Forelimb muscle (tissue), 1 donor: Measurements from ENCODE around the gene ATAD3C. TPM values are rescaled to one million over a fixed set of nuclear protein-coding genes. Genes with fewer than 3 reads are reported as not detected.
"Not testable (repeated sequence)": the region's sequence is repeated elsewhere in the genome, so short reads cannot be mapped to it uniquely, and the experiment has no call there.

Experiments
- DNase-seq: peaks from one replicate; pipeline ENCODE4 v3.0.0-alpha.2; 2013; ENCODE audit warnings: low read depth
- polyA plus RNA-seq: library from polyadenylated mRNA; unstranded; fragments of 120-200 nt; gene quantifications from one replicate; pipeline ENCODE4 v1.2.1, GENCODE V29; 2013; ENCODE audit not compliant: insufficient read length

The ATAD3C gene
- polyA plus RNA-seq, 1 donor, result 0.30 TPM

DNA sequence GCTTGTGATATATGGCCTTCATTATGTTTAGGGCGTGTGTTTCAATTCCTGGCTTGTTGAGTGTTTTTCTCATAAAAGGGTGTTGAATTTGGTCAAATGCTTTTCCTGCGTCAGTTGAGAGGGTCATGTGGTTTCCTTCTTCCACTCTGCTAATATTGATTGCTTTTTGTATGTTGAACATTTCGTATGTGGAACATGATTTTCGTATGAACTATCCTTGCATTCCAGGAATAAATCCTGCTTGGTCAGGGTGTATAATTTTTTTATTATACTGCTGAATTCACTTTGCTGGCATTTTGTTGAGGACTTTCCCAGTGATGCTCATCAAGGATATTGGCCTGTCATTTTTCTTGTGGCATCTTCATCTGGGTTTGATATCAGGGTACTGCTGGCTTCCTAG, 57.8 kb downstream of the ATAD3C start:
- no peak for DNase-seq

- not testable (repeated sequence) for DNase-seq
Observed at GRCh38 chr1:1508775-1509464, 59.4 kb downstream of the ATAD3C start.

DNA sequence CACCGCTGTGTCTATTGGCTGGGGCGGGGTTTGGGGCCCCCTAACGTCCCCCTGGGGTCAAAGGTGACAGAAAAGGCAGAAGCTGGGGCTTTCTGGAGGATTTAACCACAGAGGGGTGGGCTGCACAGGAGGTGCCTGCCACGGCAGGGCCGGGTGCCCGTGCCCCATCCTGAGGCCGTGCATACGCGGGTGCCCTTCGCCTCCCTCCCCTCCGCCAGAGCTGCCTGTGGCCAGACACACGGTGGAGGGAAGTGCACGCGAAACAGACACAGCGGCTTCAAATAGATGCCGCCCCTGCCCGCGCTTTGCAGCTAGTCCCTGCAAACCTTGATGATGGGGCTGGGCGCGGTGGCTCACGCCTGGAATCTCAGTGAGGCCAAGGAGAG, 60.0 kb downstream of the ATAD3C start:
- not testable (repeated sequence) for DNase-seq

GRCh38 chr1:1510912-1511532, 61.5 kb downstream of the ATAD3C start:
- DNase-seq, result no peak

DNA sequence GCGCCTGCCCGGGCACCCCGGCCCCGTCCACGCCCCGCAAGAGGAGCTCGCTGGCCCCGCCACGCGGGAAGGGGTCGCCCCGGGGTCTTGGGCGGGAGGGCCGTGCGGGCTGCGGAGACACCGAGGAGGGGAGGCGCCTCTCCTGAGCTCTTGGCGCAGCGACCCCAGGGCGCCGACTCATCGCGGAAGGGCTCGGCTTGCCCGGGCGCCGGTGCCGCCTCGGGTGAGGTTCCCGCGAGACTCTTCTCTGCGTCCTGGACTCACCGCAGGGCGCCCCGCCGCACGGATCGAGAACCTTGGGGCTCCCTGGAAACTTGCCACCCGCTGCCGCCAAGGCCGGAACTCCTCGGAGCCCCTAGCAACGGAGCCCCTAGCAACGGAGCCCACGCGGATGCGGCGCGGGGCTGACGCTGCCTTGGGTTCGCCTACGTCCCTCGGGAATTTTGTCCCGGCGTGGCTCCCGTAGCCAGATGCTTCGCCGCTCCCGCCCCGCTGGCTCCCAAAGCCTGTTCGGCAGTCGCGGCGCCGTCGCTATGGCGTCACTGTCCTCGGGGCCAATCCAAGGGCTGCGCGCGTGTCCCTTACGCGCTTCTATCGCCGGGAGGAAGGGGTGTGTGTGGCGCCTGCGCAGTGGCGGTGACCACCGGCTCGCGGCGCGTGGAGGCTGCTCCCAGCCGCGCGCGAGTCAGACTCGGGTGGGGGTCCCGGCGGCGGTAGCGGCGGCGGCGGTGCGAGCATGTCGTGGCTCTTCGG, 62.2 kb downstream of the ATAD3C start, which contains the start of gene ATAD3A:
TSS of gene ATAD3A (plus strand) at position 630 of the 753 bp plus-strand sequence. CDS start at position 737, 107 bp downstream.
- peak; percentile 91 for DNase-seq

DNA sequence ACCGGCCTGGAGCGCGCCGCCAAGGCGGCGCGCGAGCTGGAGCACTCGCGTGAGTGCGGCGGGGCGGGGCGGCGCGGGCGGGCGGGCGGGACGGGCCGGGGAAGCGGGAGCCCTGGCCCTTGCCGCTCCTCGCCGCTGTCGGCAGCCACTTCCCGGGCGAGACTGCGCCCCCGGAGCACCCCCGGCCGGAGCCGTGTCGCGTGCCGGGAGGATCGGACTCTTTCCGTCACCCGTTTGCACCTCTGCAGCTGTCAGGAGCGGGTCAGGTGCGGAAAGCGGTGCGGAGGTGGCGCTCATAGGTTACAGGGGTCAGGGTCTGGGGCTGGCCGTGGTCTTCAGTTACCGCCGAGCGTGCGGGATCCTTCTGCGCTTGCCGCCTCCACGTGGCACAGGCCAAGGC, 62.9 kb downstream of the ATAD3C start:
- DNase-seq, result not testable (repeated sequence)

DNA sequence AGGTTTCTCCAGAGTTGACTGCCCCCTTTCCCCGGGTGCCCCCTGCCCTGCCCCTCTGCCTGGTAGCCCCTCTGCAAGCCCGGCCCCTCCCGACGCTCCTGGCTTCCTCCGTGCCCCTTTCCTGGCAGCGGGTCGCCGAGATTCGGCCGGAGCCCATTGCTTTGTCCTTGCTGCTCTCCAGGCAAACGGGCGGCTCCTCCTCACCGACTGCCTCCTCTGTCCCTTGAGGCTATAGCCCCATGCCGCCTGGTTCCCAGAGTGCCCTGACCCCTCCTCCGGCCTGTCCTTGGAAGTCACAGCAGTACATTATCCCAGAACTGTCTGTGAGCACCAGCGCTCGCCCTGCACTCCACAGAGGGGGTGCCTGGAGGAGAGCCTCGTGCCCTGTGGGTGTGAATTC, 64.2 kb downstream of the ATAD3C start:
- DNase-seq, result not testable (repeated sequence)

- not testable (repeated sequence) for DNase-seq
Observed at GRCh38 chr1:1514376-1514775, 64.9 kb downstream of the ATAD3C start.

DNA sequence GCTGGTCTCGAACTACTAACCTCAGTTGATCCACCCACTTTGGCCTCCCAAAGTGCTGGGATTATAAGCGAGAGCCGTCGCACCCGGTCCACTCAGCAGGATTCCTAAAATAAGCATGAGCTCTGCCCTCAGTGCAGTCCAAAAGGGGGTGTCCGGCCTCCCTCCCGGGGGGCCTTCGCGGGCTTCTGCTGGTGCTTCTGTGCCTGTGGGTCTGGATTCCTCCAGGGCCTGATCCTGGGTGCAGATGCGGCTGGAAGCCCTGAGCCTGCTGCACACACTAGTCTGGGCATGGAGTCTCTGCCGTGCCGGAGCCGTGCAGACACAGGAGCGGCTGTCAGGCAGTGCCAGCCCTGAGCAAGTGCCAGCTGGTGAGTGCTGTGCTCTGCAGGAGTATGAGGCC, 67.4 kb downstream of the ATAD3C start:
- DNase-seq, result not testable (repeated sequence)

DNA sequence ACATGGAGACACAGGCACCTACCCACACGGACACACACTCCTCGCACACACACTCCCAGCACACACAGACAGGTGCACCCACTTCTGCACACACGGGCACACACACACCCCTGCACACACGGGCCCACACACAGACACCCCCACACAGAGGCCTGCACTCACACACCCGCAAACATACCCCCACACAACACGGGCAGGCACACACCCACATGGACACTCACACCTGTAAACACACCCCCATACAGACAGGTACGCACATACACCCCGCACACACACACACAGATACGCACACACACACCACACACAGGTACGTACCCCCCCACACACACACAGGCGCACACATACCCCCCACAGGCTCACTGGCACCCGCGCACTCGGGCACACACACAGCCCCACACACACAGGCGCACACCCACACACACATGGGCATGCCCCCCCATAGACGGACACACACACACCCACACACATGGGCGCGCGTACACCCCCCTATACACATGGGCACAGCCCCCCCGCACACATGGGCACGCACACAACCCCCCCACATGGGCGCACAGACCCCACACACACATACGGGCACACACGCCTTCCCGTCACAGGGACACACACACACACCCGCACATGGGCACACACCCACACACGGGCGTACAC, 68.6 kb downstream of the ATAD3C start:
- no peak for DNase-seq

- not testable (repeated sequence) for DNase-seq
Observed at GRCh38 chr1:1518621-1519007, 69.1 kb downstream of the ATAD3C start.

Other genes starting within 250 kb of the ATAD3C start
- 6.1 TPM for gene TNFRSF18, start 243.1 kb upstream of the ATAD3C start, polyA plus RNA-seq
- gene TNFRSF4, start 235.5 kb upstream of the ATAD3C start, polyA plus RNA-seq, result 3.2 TPM
- gene SDF4, start 217.7 kb upstream of the ATAD3C start, polyA plus RNA-seq, result 88.6 TPM
- 16.3 TPM for gene B3GALT6, start 217.5 kb upstream of the ATAD3C start, polyA plus RNA-seq
- gene C1QTNF12, start 203.0 kb upstream of the ATAD3C start, polyA plus RNA-seq, result 4.8 TPM
- 38.8 TPM for gene UBE2J2, start 175.8 kb upstream of the ATAD3C start, polyA plus RNA-seq
- 5.5 TPM for gene SCNN1D, start 169.3 kb upstream of the ATAD3C start, polyA plus RNA-seq
- 44.6 TPM for gene ACAP3, start 141.8 kb upstream of the ATAD3C start, polyA plus RNA-seq
- gene PUSL1, start 141.1 kb upstream of the ATAD3C start, polyA plus RNA-seq, result 5.9 TPM
- 74.9 TPM for gene INTS11, start 125.0 kb upstream of the ATAD3C start, polyA plus RNA-seq
- gene CPTP, start 124.9 kb upstream of the ATAD3C start, polyA plus RNA-seq, result 16.5 TPM
- 3.3 TPM for gene TAS1R3, start 118.4 kb upstream of the ATAD3C start, polyA plus RNA-seq
- gene DVL1, start 100.3 kb upstream of the ATAD3C start, polyA plus RNA-seq, result 48.7 TPM
- 65.2 TPM for gene MXRA8, start 91.1 kb upstream of the ATAD3C start, polyA plus RNA-seq
- gene AURKAIP1, start 74.5 kb upstream of the ATAD3C start, polyA plus RNA-seq, result 69.3 TPM
- 169 TPM for gene CCNL2, start 50.4 kb upstream of the ATAD3C start, polyA plus RNA-seq
- gene MRPL20, start 42.4 kb upstream of the ATAD3C start, polyA plus RNA-seq, result 111 TPM
- gene ANKRD65, start 28.4 kb upstream of the ATAD3C start, polyA plus RNA-seq, result 22.1 TPM
- gene VWA1, start 14.0 kb upstream of the ATAD3C start, polyA plus RNA-seq, result 56.6 TPM
- 12.0 TPM for gene ATAD3B, start 22.1 kb downstream of the ATAD3C start, polyA plus RNA-seq
- gene ATAD3A, start 62.5 kb downstream of the ATAD3C start, polyA plus RNA-seq, result 16.7 TPM
- 4.1 TPM for gene TMEM240, start 90.9 kb downstream of the ATAD3C start, polyA plus RNA-seq
- 95.9 TPM for gene SSU72, start 125.2 kb downstream of the ATAD3C start, polyA plus RNA-seq
- gene FNDC10, start 150.4 kb downstream of the ATAD3C start, polyA plus RNA-seq, result 2.0 TPM
- 78.7 TPM for gene MIB2, start 165.8 kb downstream of the ATAD3C start, polyA plus RNA-seq
- 44.9 TPM for gene MMP23B, start 182.5 kb downstream of the ATAD3C start, polyA plus RNA-seq
- 35.3 TPM for gene CDK11B, start 209.3 kb downstream of the ATAD3C start, polyA plus RNA-seq
- gene SLC35E2B, start 243.1 kb downstream of the ATAD3C start, polyA plus RNA-seq, result 47.2 TPM